Prostate gland (tissue), 2 donors: ENCODE results near the gene PXN.

Source experiments
- POLR2A ChIP-seq: fragments of 450-650 bp; IDR thresholded peaks from one replicate; pipeline ENCODE4 v1.6.1; 2016; ENCODE audit warnings: antibody characterized with exemption, mild to moderate bottlenecking
- TF ChIP-seq, protein P1 (sequence below), 4 experiments: fragments of 200-600 bp in 2 of 4; fragments of 450-650 bp in 2 of 4; sonication (generic) in 2 of 4; IDR thresholded peaks; 1 replicate in 3 of 4; 2 replicates in 1 of 4; pipeline ENCODE4 v1.5.1; 2016 to 2019; ENCODE audit warnings: antibody characterized with exemption in 4 of 4, mild to moderate bottlenecking in 2 of 4, moderate library complexity in 2 of 4

DNA sequence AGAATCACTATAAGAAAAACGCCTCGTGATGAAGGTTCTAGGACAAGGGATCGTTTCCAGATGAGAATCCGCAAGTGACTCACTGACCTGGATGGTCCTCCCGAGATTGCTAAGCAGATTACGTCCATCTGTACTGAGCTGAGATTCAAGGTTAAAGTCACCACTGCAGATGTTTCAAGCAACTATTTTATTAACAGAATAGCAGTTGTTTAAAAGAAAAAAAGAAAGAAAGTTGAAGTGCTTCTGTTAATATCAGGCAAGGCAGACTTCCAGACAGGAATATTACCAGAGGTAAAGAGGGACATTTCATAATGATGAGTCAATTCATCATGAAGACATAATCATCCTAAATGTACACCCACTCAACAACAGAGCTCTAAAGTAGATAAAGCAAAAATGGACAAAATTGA, 17.9 kb downstream of the PXN start:
- TF ChIP-seq, protein P1, sequence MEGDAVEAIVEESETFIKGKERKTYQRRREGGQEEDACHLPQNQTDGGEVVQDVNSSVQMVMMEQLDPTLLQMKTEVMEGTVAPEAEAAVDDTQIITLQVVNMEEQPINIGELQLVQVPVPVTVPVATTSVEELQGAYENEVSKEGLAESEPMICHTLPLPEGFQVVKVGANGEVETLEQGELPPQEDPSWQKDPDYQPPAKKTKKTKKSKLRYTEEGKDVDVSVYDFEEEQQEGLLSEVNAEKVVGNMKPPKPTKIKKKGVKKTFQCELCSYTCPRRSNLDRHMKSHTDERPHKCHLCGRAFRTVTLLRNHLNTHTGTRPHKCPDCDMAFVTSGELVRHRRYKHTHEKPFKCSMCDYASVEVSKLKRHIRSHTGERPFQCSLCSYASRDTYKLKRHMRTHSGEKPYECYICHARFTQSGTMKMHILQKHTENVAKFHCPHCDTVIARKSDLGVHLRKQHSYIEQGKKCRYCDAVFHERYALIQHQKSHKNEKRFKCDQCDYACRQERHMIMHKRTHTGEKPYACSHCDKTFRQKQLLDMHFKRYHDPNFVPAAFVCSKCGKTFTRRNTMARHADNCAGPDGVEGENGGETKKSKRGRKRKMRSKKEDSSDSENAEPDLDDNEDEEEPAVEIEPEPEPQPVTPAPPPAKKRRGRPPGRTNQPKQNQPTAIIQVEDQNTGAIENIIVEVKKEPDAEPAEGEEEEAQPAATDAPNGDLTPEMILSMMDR (IDR thresholded peaks at IDR 0.05), result no peak
- no peak for TF ChIP-seq POLR2A
